ENCODE data around the gene PSMB11.

PSMB11 gene

GRCh38 chr14:23060536-23061260, 18.7 kb downstream of the PSMB11 start:
- no peak for DNase-seq

- no peak for DNase-seq
These were observed 20.0 kb downstream of the PSMB11 start for GRCh38 chr14:23062002-23062401.

- DNase-seq = no peak
These were observed 21.6 kb downstream of the PSMB11 start for GRCh38 chr14:23063601-23064000.

- DNase-seq = no peak
These were observed 24.4 kb downstream of the PSMB11 start for GRCh38 chr14:23066368-23066767.

- DNase-seq = no peak
These were observed 25.1 kb downstream of the PSMB11 start for GRCh38 chr14:23066855-23067744.

- no peak for DNase-seq
These were observed 26.1 kb downstream of the PSMB11 start for GRCh38 chr14:23067847-23068788.

- no peak for DNase-seq
These were observed 26.9 kb downstream of the PSMB11 start for GRCh38 chr14:23068789-23069412.

- no peak for DNase-seq
These were observed 27.4 kb downstream of the PSMB11 start for GRCh38 chr14:23069413-23069806.

GRCh38 chr14:23070262-23071129, 28.5 kb downstream of the PSMB11 start:
- DNase-seq = no peak

GRCh38 chr14:23071244-23071920, 29.4 kb downstream of the PSMB11 start:
- DNase-seq = no peak

- no peak for DNase-seq
These were observed 30.0 kb downstream of the PSMB11 start for GRCh38 chr14:23071921-23072539.

GRCh38 chr14:23074906-23075305, 32.9 kb downstream of the PSMB11 start:
- no peak for DNase-seq

- no peak for DNase-seq
These were observed 34.9 kb downstream of the PSMB11 start for GRCh38 chr14:23076785-23077408.

GRCh38 chr14:23077962-23078361, 36.0 kb downstream of the PSMB11 start:
- DNase-seq = no peak

- no peak for DNase-seq
These were observed 36.7 kb downstream of the PSMB11 start for GRCh38 chr14:23078692-23079116.

- DNase-seq = no peak
These were observed 37.7 kb downstream of the PSMB11 start for GRCh38 chr14:23079716-23080115.

- DNase-seq = no peak
These were observed 38.5 kb downstream of the PSMB11 start for GRCh38 chr14:23080474-23080873.

GRCh38 chr14:23085458-23085857, 43.4 kb downstream of the PSMB11 start:
- DNase-seq = no peak

GRCh38 chr14:23086565-23086964, 44.6 kb downstream of the PSMB11 start:
- DNase-seq = no peak

All from kidney glomerular epithelial cell (primary cell).